ENCODE data around the gene SYNE2.

SYNE2 gene

GRCh38 chr14:63905370-63905769, 52.6 kb downstream of the SYNE2 start:
- in situ Hi-C loops (cut with HindIII; ENCODE audit: low sequenced_read_pairs), result no loop called here

GRCh38 chr14:63908667-63909264, 56.0 kb downstream of the SYNE2 start:
- in situ Hi-C loops (cut with HindIII; ENCODE audit: low sequenced_read_pairs), result no loop called here

GRCh38 chr14:63909984-63910383, 57.2 kb downstream of the SYNE2 start:
- in situ Hi-C loops (cut with HindIII; ENCODE audit: low sequenced_read_pairs), result no loop called here

GRCh38 chr14:63910583-63911363, 58.0 kb downstream of the SYNE2 start:
- in situ Hi-C loops (cut with HindIII; ENCODE audit: low sequenced_read_pairs), result no loop called here

GRCh38 chr14:63911404-63911803, 58.6 kb downstream of the SYNE2 start:
- in situ Hi-C loops (cut with HindIII; ENCODE audit: low sequenced_read_pairs), result no loop called here

- in situ Hi-C loops (cut with HindIII; ENCODE audit: low sequenced_read_pairs), result no loop called here
These were observed 59.5 kb downstream of the SYNE2 start for GRCh38 chr14:63912286-63912685.

GRCh38 chr14:63918411-63918810, 65.6 kb downstream of the SYNE2 start:
- in situ Hi-C loops (cut with HindIII; ENCODE audit: low sequenced_read_pairs), result loop anchor here (5.0 kb wide), 2 partner anchors 34 to 36 kb away; no protein-coding TSS in a partner anchor

- in situ Hi-C loops (cut with HindIII; ENCODE audit: low sequenced_read_pairs), result no loop called here
These were observed 70.1 kb downstream of the SYNE2 start for GRCh38 chr14:63922696-63923421.

- in situ Hi-C loops (cut with HindIII; ENCODE audit: low sequenced_read_pairs), result no loop called here
These were observed 70.6 kb downstream of the SYNE2 start for GRCh38 chr14:63923422-63923752.

- in situ Hi-C loops (cut with HindIII; ENCODE audit: low sequenced_read_pairs), result no loop called here
These were observed 71.6 kb downstream of the SYNE2 start for GRCh38 chr14:63924375-63924774.

- in situ Hi-C loops (cut with HindIII; ENCODE audit: low sequenced_read_pairs), result no loop called here
These were observed 73.8 kb downstream of the SYNE2 start for GRCh38 chr14:63926641-63927040.

GRCh38 chr14:63928744-63929174, 76.0 kb downstream of the SYNE2 start:
- in situ Hi-C loops (cut with HindIII; ENCODE audit: low sequenced_read_pairs), result no loop called here

- in situ Hi-C loops (cut with HindIII; ENCODE audit: low sequenced_read_pairs), result no loop called here
These were observed 80.3 kb downstream of the SYNE2 start for GRCh38 chr14:63933110-63933509.

GRCh38 chr14:63933711-63934110, 80.9 kb downstream of the SYNE2 start:
- in situ Hi-C loops (cut with HindIII; ENCODE audit: low sequenced_read_pairs), result no loop called here

- in situ Hi-C loops (cut with HindIII; ENCODE audit: low sequenced_read_pairs), result no loop called here
These were observed 85.6 kb downstream of the SYNE2 start for GRCh38 chr14:63938198-63939005.

- in situ Hi-C loops (cut with HindIII; ENCODE audit: low sequenced_read_pairs), result no loop called here
These were observed 86.1 kb downstream of the SYNE2 start for GRCh38 chr14:63939006-63939270.

- in situ Hi-C loops (cut with HindIII; ENCODE audit: low sequenced_read_pairs), result no loop called here
These were observed 87.6 kb downstream of the SYNE2 start for GRCh38 chr14:63940387-63940786.

GRCh38 chr14:63941023-63941422, 88.2 kb downstream of the SYNE2 start:
- in situ Hi-C loops (cut with HindIII; ENCODE audit: low sequenced_read_pairs), result no loop called here

GRCh38 chr14:63949696-63950095, 96.9 kb downstream of the SYNE2 start:
- in situ Hi-C loops (cut with HindIII; ENCODE audit: low sequenced_read_pairs), result loop anchor here (5.0 kb wide), 1 partner anchor 32 kb away; no protein-coding TSS in a partner anchor

GRCh38 chr14:63951021-63951420, 98.2 kb downstream of the SYNE2 start:
- in situ Hi-C loops (cut with HindIII; ENCODE audit: low sequenced_read_pairs), result loop anchor here (5.0 kb wide), 1 partner anchor 34 kb away; no protein-coding TSS in a partner anchor

- in situ Hi-C loops (cut with HindIII; ENCODE audit: low sequenced_read_pairs), result loop anchor here (5.0 kb wide), 1 partner anchor 34 kb away; no protein-coding TSS in a partner anchor
These were observed 98.6 kb downstream of the SYNE2 start for GRCh38 chr14:63951429-63951828.
